Head of caudate nucleus (tissue), 42 donors: ENCODE measurements around the gene CACNA1S.

Experiments
- DNase-seq, 42 donors: peaks; one replicate each; pipeline versions ENCODE4 v3.0.0 to v3.0.0-alpha.2; 2020 to 2021; ENCODE audit warnings: mixed read lengths in 7 of 42
- intact Hi-C: fragments of 100-400 bp; cut with DNase I; formaldehyde crosslinking; loops from one replicate; pipeline ENCODE4 v1.15.0; 2022

CACNA1S gene

GRCh38 chr1:201011616-201012015 lies 100.6 kb downstream of the CACNA1S start:
- no peak for DNase-seq
- intact Hi-C loops = no loop called here

GRCh38 chr1:201009962-201010645 lies 102.1 kb downstream of the CACNA1S start:
- intact Hi-C loops = no loop called here
- DNase-seq = peak in 31 of 42 donors; percentile 41 to 75 (median 56)

GRCh38 chr1:201008666-201009360 lies 103.4 kb downstream of the CACNA1S start:
- no peak for DNase-seq
- intact Hi-C loops = no loop called here

- intact Hi-C loops = no loop called here
- no peak for DNase-seq
Observed at GRCh38 chr1:201007481-201007880, 104.7 kb downstream of the CACNA1S start.

GRCh38 chr1:201006450-201006849 lies 105.8 kb downstream of the CACNA1S start:
- intact Hi-C loops = no loop called here
- DNase-seq = no peak

- DNase-seq = peak in 2 of 42 donors; percentile 44 to 49
- intact Hi-C loops = no loop called here
Observed at GRCh38 chr1:201004732-201005131, 107.5 kb downstream of the CACNA1S start.

- DNase-seq = no peak
- intact Hi-C loops = no loop called here
Observed at GRCh38 chr1:201004154-201004553, 108.1 kb downstream of the CACNA1S start.

- intact Hi-C loops = no loop called here
- DNase-seq = no peak
Observed at GRCh38 chr1:201002510-201002909, 109.7 kb downstream of the CACNA1S start.

GRCh38 chr1:201001962-201002361 lies 110.3 kb downstream of the CACNA1S start:
- intact Hi-C loops = no loop called here
- DNase-seq = no peak

GRCh38 chr1:201000391-201000790 lies 111.8 kb downstream of the CACNA1S start:
- intact Hi-C loops = no loop called here
- DNase-seq = no peak

GRCh38 chr1:200999667-201000066 lies 112.6 kb downstream of the CACNA1S start:
- DNase-seq = no peak
- intact Hi-C loops = no loop called here

- intact Hi-C loops = no loop called here
- no peak for DNase-seq
Observed at GRCh38 chr1:200998323-200998722, 113.9 kb downstream of the CACNA1S start.

GRCh38 chr1:200992382-200993048 lies 119.7 kb downstream of the CACNA1S start:
- intact Hi-C loops = no loop called here
- no peak for DNase-seq

GRCh38 chr1:200991097-200991614 lies 121.1 kb downstream of the CACNA1S start:
- intact Hi-C loops = no loop called here
- DNase-seq = peak in 17 of 42 donors; percentile 26 to 69 (median 48)

GRCh38 chr1:200990114-200990513 lies 122.1 kb downstream of the CACNA1S start:
- DNase-seq = no peak

More at GRCh38 chr1:200990114-200990513, 122.1 kb downstream of the CACNA1S start:
- intact Hi-C loops = no loop called here
